NOMO-1 treated with dmso at 0.1 percent for 144 hours (cell line): Measurements from ENCODE around the gene TPM2.

Experiments used
- DNase-seq: peaks from one replicate; lab custom pipeline; 2025; ENCODE audit not compliant: unreplicated experiment; lab: John Stamatoyannopoulos, UW

Gene TPM2

GRCh38 chr9:35635730-35636129 is 54.0 kb downstream of the TPM2 start:
- no peak for DNase-seq
